ENCODE data around the gene SH3RF3.
A peak's percentile ranks its signal among the peaks of the same experiment; 100 is the strongest.

Gene SH3RF3

DNA sequence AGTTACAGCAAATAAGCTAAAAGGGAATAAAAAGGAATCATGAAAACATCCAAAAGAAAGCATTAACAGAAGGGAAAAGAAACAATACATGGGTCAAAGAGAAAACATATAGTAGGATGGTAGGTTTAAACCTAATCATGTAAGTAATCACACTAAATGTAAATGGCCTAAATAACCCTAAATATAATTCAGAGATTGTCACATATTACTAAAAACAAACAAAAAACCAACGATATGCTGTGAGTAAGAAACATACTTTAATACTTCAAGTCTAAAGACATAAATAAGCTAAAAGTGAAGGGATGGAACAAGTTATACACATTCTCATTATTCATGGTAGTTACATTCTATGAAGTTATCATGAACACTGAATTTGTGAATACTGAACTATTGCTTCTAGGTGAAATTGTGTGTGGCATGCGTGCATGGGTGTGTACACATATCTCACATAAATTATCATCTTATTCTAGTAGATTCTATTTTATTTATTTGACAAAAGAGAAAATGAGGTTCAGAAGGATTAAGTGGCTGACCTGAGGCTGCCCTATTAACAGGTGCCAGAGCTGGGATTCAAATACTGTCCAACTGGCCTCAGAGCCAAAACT is 313.8 kb downstream of the SH3RF3 start:
- Histone ChIP-seq H3K4me1 (ENCODE audit: control insufficient read depth, insufficient read depth, low read length) (peaks cover 39% of the 10 kb centered on the region), H3K9me3 (replicated peaks; ENCODE audit: low read length) (peaks cover 17% of the 10 kb centered on the region), H3K9ac (ENCODE audit: low read depth, low read length) (no peak overlapping the region), H3K27me3 (ENCODE audit: control insufficient read depth, insufficient read depth, low read length) (no peaks in the 10 kb centered on the region), H3K4me3 (ENCODE audit: low read length) (no peak overlapping the region), H3K36me3 (ENCODE audit: insufficient read depth, low read length) (peaks cover 32% of the 10 kb centered on the region), H3K4me2 (ENCODE audit: low read length) (no peak overlapping the region)

DNA sequence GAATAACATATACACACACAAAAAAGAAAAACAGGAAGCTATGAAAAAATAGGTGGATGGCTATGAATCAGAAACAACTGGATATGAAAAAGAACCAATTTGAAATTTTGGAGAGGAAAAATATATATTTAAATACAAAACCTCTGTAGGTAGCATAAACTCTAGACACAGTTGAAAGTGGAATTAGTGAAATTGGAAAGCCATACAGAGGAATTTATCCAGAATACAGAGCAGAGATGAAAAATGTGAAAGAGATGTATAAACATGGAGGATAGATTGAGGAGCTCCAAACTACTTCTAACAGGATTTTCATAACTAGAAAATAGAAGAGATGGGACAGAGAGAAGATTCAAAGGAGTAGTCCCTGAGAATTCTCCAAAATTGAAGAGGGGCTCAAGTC is 315.9 kb downstream of the SH3RF3 start:
- Histone ChIP-seq H3K27me3 (ENCODE audit: control insufficient read depth, insufficient read depth, low read length) (no peaks in the 10 kb centered on the region), H3K9ac (ENCODE audit: low read depth, low read length) (no peak overlapping the region)

GRCh38 chr2:109446278-109447131 is 317.5 kb downstream of the SH3RF3 start:
- Histone ChIP-seq H3K27me3 (ENCODE audit: control insufficient read depth, insufficient read depth, low read length) (no peaks in the 10 kb centered on the region), H3K4me2 (ENCODE audit: low read length) (peak overlapping the region; percentile 56), H3K9me3 (replicated peaks; ENCODE audit: low read length) (peaks cover 17% of the 10 kb centered on the region), H3K9ac (ENCODE audit: low read depth, low read length) (peak overlapping the region; percentile 74), H3K36me3 (ENCODE audit: insufficient read depth, low read length) (peaks cover 37% of the 10 kb centered on the region), H3K4me1 (ENCODE audit: control insufficient read depth, insufficient read depth, low read length) (peaks cover 45% of the 10 kb centered on the region), H3K4me3 (ENCODE audit: low read length) (peak overlapping the region; percentile 16)

More for the DNA sequence above, 315.9 kb downstream of the SH3RF3 start:
- H3K4me1 ChIP-seq (ENCODE audit: control insufficient read depth, insufficient read depth, low read length) = peaks cover 40% of the 10 kb centered on the region
- H3K9me3 ChIP-seq (replicated peaks; ENCODE audit: low read length) = peaks cover 17% of the 10 kb centered on the region
- H3K4me2 ChIP-seq (ENCODE audit: low read length) = no peak overlapping the region
- H3K4me3 ChIP-seq (ENCODE audit: low read length) = no peak overlapping the region
- H3K36me3 ChIP-seq (ENCODE audit: insufficient read depth, low read length) = peaks cover 36% of the 10 kb centered on the region

DNA sequence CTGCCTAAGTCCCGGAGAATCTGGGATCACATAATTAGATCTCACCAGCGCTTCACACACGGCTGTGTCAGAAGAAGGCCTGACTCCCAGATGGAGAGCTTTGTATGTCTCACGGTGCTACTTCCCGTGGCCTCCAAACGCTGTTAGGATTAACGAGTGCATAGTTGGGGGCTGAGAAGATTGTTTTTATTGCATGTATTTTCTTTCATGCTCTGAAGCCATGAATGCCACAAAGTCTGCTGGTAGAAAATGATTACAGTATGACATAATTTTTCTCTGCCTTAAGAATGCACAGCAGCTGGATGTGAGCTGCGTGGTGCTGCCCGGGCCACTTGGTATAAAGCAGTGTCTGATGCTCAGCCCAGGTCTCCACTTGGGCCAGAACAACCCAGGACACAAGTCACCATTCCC is 318.3 kb downstream of the SH3RF3 start:
- H3K9ac ChIP-seq (ENCODE audit: low read depth, low read length) = peak overlapping the region; percentile 74
- H3K4me1 ChIP-seq (ENCODE audit: control insufficient read depth, insufficient read depth, low read length) = peaks cover 45% of the 10 kb centered on the region
- peaks cover 17% of the 10 kb centered on the region for H3K9me3 ChIP-seq (replicated peaks; ENCODE audit: low read length)
- no peak overlapping the region for H3K4me3 ChIP-seq (ENCODE audit: low read length)
- H3K27me3 ChIP-seq (ENCODE audit: control insufficient read depth, insufficient read depth, low read length) = no peaks in the 10 kb centered on the region
- H3K36me3 ChIP-seq (ENCODE audit: insufficient read depth, low read length) = peaks cover 45% of the 10 kb centered on the region
- peak overlapping the region; percentile 56 for H3K4me2 ChIP-seq (ENCODE audit: low read length)

DNA sequence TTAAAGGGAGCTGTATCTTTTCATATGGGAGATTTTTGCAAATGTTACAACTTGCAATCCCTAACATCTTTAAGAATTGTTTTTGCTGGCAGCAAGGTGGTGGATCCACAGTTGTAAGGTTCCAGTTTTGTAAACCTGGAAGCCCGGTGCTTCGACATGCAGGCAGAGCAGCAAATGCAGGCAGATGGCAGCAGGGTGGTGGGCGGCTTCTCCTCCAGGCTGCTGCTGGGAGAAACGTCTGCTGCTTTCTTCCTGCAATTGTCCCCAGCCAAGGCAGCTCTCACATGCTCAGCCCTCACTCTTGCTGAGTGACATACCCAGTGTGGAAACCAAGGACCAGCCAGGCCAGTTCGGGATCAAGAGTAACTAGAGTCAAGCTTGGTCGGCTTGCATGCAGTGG is 318.8 kb downstream of the SH3RF3 start:
- Histone ChIP-seq H3K36me3 (ENCODE audit: insufficient read depth, low read length) (peaks cover 47% of the 10 kb centered on the region), H3K9ac (ENCODE audit: low read depth, low read length) (peak overlapping the region; percentile 62), H3K4me2 (ENCODE audit: low read length) (peak overlapping the region; percentile 14), H3K4me3 (ENCODE audit: low read length) (no peak overlapping the region), H3K27me3 (ENCODE audit: control insufficient read depth, insufficient read depth, low read length) (no peaks in the 10 kb centered on the region), H3K9me3 (replicated peaks; ENCODE audit: low read length) (peaks cover 11% of the 10 kb centered on the region), H3K4me1 (ENCODE audit: control insufficient read depth, insufficient read depth, low read length) (peaks cover 45% of the 10 kb centered on the region)

- Histone ChIP-seq H3K27me3 (ENCODE audit: control insufficient read depth, insufficient read depth, low read length) (no peaks in the 10 kb centered on the region), H3K9me3 (replicated peaks; ENCODE audit: low read length) (peaks cover 7% of the 10 kb centered on the region), H3K4me3 (ENCODE audit: low read length) (no peak overlapping the region), H3K9ac (ENCODE audit: low read depth, low read length) (peak overlapping the region; percentile 62), H3K4me1 (ENCODE audit: control insufficient read depth, insufficient read depth, low read length) (peaks cover 45% of the 10 kb centered on the region), H3K36me3 (ENCODE audit: insufficient read depth, low read length) (peaks cover 45% of the 10 kb centered on the region), H3K4me2 (ENCODE audit: low read length) (no peak overlapping the region)
These were observed 319.2 kb downstream of the SH3RF3 start for GRCh38 chr2:109448207-109448606.

DNA sequence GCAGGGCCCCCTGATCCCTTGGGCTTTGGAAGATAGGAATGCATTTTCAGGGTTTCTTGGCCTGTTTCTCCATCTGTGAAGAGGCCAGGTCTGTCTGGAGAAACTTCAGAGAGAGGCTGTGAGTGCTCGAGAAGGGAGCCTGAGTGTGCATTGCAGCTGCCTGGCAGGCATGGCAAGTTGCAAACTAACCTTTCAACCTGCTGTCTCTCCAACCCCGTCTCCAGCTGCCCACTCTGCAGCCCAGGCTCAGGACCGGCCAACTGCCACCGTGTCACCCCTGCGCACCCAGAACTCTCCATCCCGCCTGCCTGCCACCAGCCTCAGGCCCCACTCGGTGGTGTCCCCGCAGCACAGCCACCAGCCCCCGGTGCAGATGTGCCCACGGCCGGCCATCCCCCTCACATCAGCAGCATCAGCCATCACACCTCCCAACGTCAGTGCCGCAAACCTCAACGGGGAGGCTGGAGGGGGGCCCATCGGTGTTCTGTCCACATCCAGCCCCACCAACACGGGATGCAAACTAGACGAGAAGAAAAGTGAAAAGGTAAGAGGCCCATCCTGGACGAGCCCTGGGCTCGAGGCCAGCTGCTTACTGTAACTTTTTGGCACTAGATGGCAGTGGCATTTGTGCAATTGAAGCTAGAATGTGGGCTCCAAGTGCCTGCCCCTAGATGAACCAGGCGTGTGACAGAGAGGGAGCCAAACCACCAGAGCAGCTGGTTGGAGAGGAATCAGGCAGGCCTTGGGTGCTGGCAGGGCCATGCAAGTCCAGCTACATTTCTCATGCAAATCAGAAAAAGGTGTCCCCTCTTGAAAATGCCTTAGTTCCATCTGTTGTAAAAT is 320.2 kb downstream of the SH3RF3 start:
- Histone ChIP-seq H3K4me2 (ENCODE audit: low read length) (no peak overlapping the region), H3K4me1 (ENCODE audit: control insufficient read depth, insufficient read depth, low read length) (peaks cover 45% of the 10 kb centered on the region), H3K36me3 (ENCODE audit: insufficient read depth, low read length) (peaks cover 50% of the 10 kb centered on the region), H3K9ac (ENCODE audit: low read depth, low read length) (peak overlapping the region; percentile 5), H3K9me3 (replicated peaks; ENCODE audit: low read length) (peaks cover 6% of the 10 kb centered on the region), H3K4me3 (ENCODE audit: low read length) (no peak overlapping the region), H3K27me3 (ENCODE audit: control insufficient read depth, insufficient read depth, low read length) (no peaks in the 10 kb centered on the region)

GRCh38 chr2:109450574-109451273 is 321.7 kb downstream of the SH3RF3 start:
- peaks cover 54% of the 10 kb centered on the region for H3K36me3 ChIP-seq (ENCODE audit: insufficient read depth, low read length)
- H3K4me1 ChIP-seq (ENCODE audit: control insufficient read depth, insufficient read depth, low read length) = peaks cover 43% of the 10 kb centered on the region
- H3K4me2 ChIP-seq (ENCODE audit: low read length) = no peak overlapping the region
- no peak overlapping the region for H3K4me3 ChIP-seq (ENCODE audit: low read length)
- H3K9ac ChIP-seq (ENCODE audit: low read depth, low read length) = no peak overlapping the region
- H3K27me3 ChIP-seq (ENCODE audit: control insufficient read depth, insufficient read depth, low read length) = no peaks in the 10 kb centered on the region
- no peaks in the 10 kb centered on the region for H3K9me3 ChIP-seq (replicated peaks; ENCODE audit: low read length)

DNA sequence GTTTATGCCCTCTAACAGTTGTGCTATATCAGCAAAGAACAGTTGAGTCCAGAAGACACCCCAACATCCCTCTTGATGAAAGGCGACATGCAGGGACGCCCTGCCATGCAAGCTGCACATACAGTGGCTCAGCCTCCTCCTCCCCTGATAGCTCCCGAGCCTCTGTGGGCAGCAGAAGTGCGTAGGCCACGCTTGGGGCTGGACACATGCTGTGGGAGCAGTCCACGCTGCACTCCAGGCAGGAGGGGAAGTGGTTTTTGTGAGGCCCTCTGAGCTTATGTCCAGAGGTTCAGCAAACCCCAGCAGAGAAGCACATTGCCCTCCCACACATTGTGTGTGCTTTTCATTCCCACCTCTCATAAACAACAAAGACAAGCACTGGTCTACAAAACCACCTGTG is 322.7 kb downstream of the SH3RF3 start:
- Histone ChIP-seq H3K4me3 (ENCODE audit: low read length) (no peak overlapping the region), H3K4me2 (ENCODE audit: low read length) (no peak overlapping the region), H3K36me3 (ENCODE audit: insufficient read depth, low read length) (peaks cover 63% of the 10 kb centered on the region), H3K9me3 (replicated peaks; ENCODE audit: low read length) (no peaks in the 10 kb centered on the region), H3K4me1 (ENCODE audit: control insufficient read depth, insufficient read depth, low read length) (peaks cover 43% of the 10 kb centered on the region), H3K9ac (ENCODE audit: low read depth, low read length) (no peak overlapping the region), H3K27me3 (ENCODE audit: control insufficient read depth, insufficient read depth, low read length) (no peaks in the 10 kb centered on the region)

GRCh38 chr2:109452318-109453305 is 323.6 kb downstream of the SH3RF3 start:
- Histone ChIP-seq H3K9ac (ENCODE audit: low read depth, low read length) (no peak overlapping the region), H3K4me3 (ENCODE audit: low read length) (no peak overlapping the region), H3K9me3 (replicated peaks; ENCODE audit: low read length) (no peaks in the 10 kb centered on the region), H3K36me3 (ENCODE audit: insufficient read depth, low read length) (peaks cover 66% of the 10 kb centered on the region), H3K4me1 (ENCODE audit: control insufficient read depth, insufficient read depth, low read length) (peaks cover 45% of the 10 kb centered on the region), H3K4me2 (ENCODE audit: low read length) (no peak overlapping the region), H3K27me3 (ENCODE audit: control insufficient read depth, insufficient read depth, low read length) (no peaks in the 10 kb centered on the region)

Data from skeletal muscle satellite cell (primary cell).